Panc1 (cell line): Measurements from ENCODE around the gene PREP. TPM values are rescaled to one million over a fixed set of nuclear protein-coding genes. Genes with fewer than 3 reads are reported as not detected.

ENCODE experiments used
- ATAC-seq: fragments of 200-7000 bp; cut with Tn5 transposase; 2 replicates; pipeline ENCODE4 v1.9.1; 2020; ENCODE audit warnings: mild to moderate bottlenecking, moderate library complexity
- BruUV-seq: library from RNA; stranded (reverse); fragments of 400-500 nt; replicated peaks from 2 replicates; lab custom pipeline; 2021; lab: Mats Ljungman, UMichigan
- CTCF ChIA-PET: fragments of 300-600 bp; sonication (Branson Sonifier 250); formaldehyde crosslinking; loops from one replicate; lab custom pipeline; 2022; ENCODE audit warnings: antibody characterized with exemption; lab: Charles Lee
- POLR2A ChIA-PET: fragments of 300-600 bp; sonication (Branson Sonifier 250); formaldehyde crosslinking; loops from one replicate; lab custom pipeline; 2022; ENCODE audit warnings: antibody characterized with exemption; lab: Charles Lee
- DNase-seq: peaks from one replicate; pipeline ENCODE4 v3.0.0-alpha.2; 2010; ENCODE audit warnings: low read depth, low spot score
- H3K27ac ChIP-seq: 2 replicates; pipeline ENCODE4 v1.5.1; 2011; ENCODE audit warnings: mild to moderate bottlenecking, low read length, inconsistent platforms
- H3K27me3 ChIP-seq: fragments of 200-500 bp; sonication (Bioruptor generic); 2 replicates; pipeline ENCODE4 v1.6.0; 2014; ENCODE audit warnings: low read length, inconsistent platforms; ENCODE audit not compliant: control insufficient read depth, insufficient read depth
- H3K36me3 ChIP-seq: fragments of 200-500 bp; sonication (Bioruptor generic); 2 replicates; pipeline ENCODE4 v1.5.1; 2014; ENCODE audit warnings: inconsistent platforms, mild to moderate bottlenecking, low read length, moderate library complexity; ENCODE audit not compliant: control insufficient read depth, insufficient read depth
- H3K4me1 ChIP-seq: 2 replicates; pipeline ENCODE4 v1.5.1; 2011; ENCODE audit warnings: inconsistent platforms, mild to moderate bottlenecking, low read length, moderate library complexity; ENCODE audit not compliant: control insufficient read depth, insufficient read depth
- H3K4me3 ChIP-seq, 2 experiments: 2 replicates each; pipeline ENCODE4 v1.5.1; 2011 to 2012; ENCODE audit warnings: low read depth in 2 of 2, low read length in 2 of 2, mild to moderate bottlenecking in 2 of 2, inconsistent platforms in 1 of 2, moderate library complexity in 1 of 2
- H3K9me3 ChIP-seq: fragments of 200-500 bp; sonication (Bioruptor generic); 2 replicates; pipeline ENCODE4 v1.5.1; 2014; ENCODE audit warnings: low read depth, mild to moderate bottlenecking, inconsistent platforms, low read length, moderate library complexity; ENCODE audit not compliant: control insufficient read depth, insufficient read depth
- POLR2AphosphoS5 ChIP-seq: IDR thresholded peaks from 2 replicates; pipeline ENCODE4 v1.6.1; 2012; ENCODE audit warnings: mild to moderate bottlenecking, low read depth, low read length, moderate library complexity
- SIN3A ChIP-seq: IDR thresholded peaks from 2 replicates; pipeline ENCODE4 v1.6.1; 2012; ENCODE audit warnings: low read depth, mild to moderate bottlenecking, low read length, moderate library complexity, borderline replicate concordance; ENCODE audit not compliant: insufficient read depth
- TCF7L2 ChIP-seq: IDR thresholded peaks from 2 replicates; pipeline ENCODE4 v1.6.1; 2011; ENCODE audit warnings: mild to moderate bottlenecking, low read depth, low read length, inconsistent platforms
- in situ Hi-C: cut with HindIII; loops from 2 replicates; pipeline ENCODE4 v1.10.0; 2016; ENCODE audit warnings: low sequenced_read_pairs, low pct_unique_long_range_greater_than_20kb
- intact Hi-C: fragments of 100-400 bp; cut with micrococcal nuclease; formaldehyde crosslinking; loops from one replicate; pipeline ENCODE4 v1.10.0; 2022; ENCODE audit not compliant: unreplicated experiment
- total RNA-seq: library from RNA; stranded (reverse); gene quantifications from one replicate; pipeline ENCODE4 v1.2.1, GENCODE V29; 2021; ENCODE audit not compliant: unreplicated experiment
- TF ChIP-seq, protein P1 (sequence below): fragments of 450-650 bp; IDR thresholded peaks from 2 replicates; pipeline ENCODE4 v1.5.1; 2017; ENCODE audit warnings: mild to moderate bottlenecking
- TF ChIP-seq, protein P2 (sequence below), 2 experiments: IDR thresholded peaks; 2 replicates each; pipeline ENCODE4 v1.6.1; 2011 to 2012; ENCODE audit warnings: low read depth in 2 of 2, control low read depth in 1 of 2, low read length in 1 of 2, mild to moderate bottlenecking in 1 of 2, moderate library complexity in 1 of 2; ENCODE audit not compliant: insufficient read depth in 1 of 2

Gene PREP
- total RNA-seq, 1 experiment from 2014 or later = 50.4 TPM

DNA sequence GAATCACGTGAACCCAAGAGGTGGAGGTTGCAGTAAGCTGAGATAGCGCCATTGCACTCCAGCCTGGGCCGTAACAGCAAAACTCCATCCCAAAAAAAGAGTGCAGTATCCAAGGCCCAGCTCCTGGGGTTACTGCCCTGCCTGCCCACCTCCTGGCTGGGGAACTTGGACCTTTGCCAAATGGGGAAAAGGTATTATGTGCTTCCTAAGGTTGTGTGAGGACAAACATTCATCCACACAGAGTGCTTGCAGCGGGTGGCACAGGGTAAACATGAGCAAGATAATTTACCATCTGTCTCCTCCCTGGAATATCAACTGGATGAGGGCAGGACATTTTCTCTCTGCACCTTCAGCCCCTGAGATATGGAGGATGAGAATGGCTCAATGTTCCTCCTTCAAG, 128.2 kb downstream of the PREP start:
- intact Hi-C loops = loop anchor here (10.0 kb wide), 1 partner anchor 190 kb away; no protein-coding TSS in a partner anchor
- POLR2A ChIA-PET = no interaction called here
- in situ Hi-C loops = no loop called here

DNA sequence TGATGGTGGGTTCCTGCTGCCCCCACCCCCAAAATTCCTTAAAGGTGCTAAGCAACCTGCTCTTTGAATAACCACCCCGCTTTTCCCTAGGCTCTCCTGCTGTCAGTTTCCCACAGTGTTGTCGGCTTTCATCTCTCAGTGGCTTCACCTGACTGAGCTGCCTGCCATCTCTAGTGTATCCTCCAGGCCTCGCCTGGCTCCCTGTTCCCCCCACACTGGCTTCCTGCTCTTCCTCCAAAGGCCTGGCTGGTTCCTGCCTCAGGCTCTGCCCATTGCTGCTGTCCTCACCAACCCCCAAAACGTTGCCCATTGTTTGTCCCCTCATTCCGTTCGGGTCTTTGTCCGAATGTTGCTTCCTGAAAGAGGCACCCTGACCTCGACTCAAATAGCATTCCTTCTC, 129.3 kb downstream of the PREP start:
- ATAC-seq = no peak
- H3K27ac ChIP-seq = no peak overlapping the region
- no peaks in the 10 kb centered on the region for H3K27me3 ChIP-seq
- H3K4me1 ChIP-seq = no peaks in the 10 kb centered on the region
- H3K9me3 ChIP-seq = no peaks in the 10 kb centered on the region
- TF ChIP-seq POLR2AphosphoS5 (no peak), SIN3A (no peak), TCF7L2 (no peak)
- TF ChIP-seq, protein P1, sequence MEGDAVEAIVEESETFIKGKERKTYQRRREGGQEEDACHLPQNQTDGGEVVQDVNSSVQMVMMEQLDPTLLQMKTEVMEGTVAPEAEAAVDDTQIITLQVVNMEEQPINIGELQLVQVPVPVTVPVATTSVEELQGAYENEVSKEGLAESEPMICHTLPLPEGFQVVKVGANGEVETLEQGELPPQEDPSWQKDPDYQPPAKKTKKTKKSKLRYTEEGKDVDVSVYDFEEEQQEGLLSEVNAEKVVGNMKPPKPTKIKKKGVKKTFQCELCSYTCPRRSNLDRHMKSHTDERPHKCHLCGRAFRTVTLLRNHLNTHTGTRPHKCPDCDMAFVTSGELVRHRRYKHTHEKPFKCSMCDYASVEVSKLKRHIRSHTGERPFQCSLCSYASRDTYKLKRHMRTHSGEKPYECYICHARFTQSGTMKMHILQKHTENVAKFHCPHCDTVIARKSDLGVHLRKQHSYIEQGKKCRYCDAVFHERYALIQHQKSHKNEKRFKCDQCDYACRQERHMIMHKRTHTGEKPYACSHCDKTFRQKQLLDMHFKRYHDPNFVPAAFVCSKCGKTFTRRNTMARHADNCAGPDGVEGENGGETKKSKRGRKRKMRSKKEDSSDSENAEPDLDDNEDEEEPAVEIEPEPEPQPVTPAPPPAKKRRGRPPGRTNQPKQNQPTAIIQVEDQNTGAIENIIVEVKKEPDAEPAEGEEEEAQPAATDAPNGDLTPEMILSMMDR = no peak
- TF ChIP-seq, protein P2, sequence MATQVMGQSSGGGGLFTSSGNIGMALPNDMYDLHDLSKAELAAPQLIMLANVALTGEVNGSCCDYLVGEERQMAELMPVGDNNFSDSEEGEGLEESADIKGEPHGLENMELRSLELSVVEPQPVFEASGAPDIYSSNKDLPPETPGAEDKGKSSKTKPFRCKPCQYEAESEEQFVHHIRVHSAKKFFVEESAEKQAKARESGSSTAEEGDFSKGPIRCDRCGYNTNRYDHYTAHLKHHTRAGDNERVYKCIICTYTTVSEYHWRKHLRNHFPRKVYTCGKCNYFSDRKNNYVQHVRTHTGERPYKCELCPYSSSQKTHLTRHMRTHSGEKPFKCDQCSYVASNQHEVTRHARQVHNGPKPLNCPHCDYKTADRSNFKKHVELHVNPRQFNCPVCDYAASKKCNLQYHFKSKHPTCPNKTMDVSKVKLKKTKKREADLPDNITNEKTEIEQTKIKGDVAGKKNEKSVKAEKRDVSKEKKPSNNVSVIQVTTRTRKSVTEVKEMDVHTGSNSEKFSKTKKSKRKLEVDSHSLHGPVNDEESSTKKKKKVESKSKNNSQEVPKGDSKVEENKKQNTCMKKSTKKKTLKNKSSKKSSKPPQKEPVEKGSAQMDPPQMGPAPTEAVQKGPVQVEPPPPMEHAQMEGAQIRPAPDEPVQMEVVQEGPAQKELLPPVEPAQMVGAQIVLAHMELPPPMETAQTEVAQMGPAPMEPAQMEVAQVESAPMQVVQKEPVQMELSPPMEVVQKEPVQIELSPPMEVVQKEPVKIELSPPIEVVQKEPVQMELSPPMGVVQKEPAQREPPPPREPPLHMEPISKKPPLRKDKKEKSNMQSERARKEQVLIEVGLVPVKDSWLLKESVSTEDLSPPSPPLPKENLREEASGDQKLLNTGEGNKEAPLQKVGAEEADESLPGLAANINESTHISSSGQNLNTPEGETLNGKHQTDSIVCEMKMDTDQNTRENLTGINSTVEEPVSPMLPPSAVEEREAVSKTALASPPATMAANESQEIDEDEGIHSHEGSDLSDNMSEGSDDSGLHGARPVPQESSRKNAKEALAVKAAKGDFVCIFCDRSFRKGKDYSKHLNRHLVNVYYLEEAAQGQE (IDR thresholded peaks at IDR 0.05; ENCODE audit: insufficient read depth in 1 of 2, low read depth in 2 of 2, low read length in 1 of 2) = no peak
- ChIA-PET CTCF (no interaction called here), POLR2A (no interaction called here)
- H3K4me3 ChIP-seq = no peak overlapping the region
- in situ Hi-C loops = no loop called here
- H3K36me3 ChIP-seq = peaks cover 2% of the 10 kb centered on the region; the same call in 1 of the 2 replicates
- DNase-seq = no peak
- BruUV-seq = no TSS peak
- intact Hi-C loops = loop anchor here (10.0 kb wide), 1 partner anchor 189 kb away; no protein-coding TSS in a partner anchor

More for the DNA sequence above, 128.2 kb downstream of the PREP start:
- no TSS peak for BruUV-seq
- Histone ChIP-seq H3K9me3 (no peaks in the 10 kb centered on the region), H3K4me1 (no peaks in the 10 kb centered on the region), H3K4me3 (no peak overlapping the region), H3K27ac (no peak overlapping the region), H3K36me3 (peaks cover 2% of the 10 kb centered on the region; the same call in 1 of the 2 replicates), H3K27me3 (no peaks in the 10 kb centered on the region)
- TF ChIP-seq, protein P2 (IDR thresholded peaks at IDR 0.05; ENCODE audit: insufficient read depth in 1 of 2, low read depth in 2 of 2, low read length in 1 of 2) = no peak
- TF ChIP-seq POLR2AphosphoS5 = no peak
- ATAC-seq (no peak), DNase-seq (no peak)
- CTCF ChIA-PET = no interaction called here
